Hypothalamus (tissue), 51 donors: Measurements from ENCODE around the gene FMO3.

Experiments used
- DNase-seq, 51 donors: peaks; one replicate each; lab custom pipeline; 2025; lab: John Stamatoyannopoulos, UW

FMO3 gene

DNA sequence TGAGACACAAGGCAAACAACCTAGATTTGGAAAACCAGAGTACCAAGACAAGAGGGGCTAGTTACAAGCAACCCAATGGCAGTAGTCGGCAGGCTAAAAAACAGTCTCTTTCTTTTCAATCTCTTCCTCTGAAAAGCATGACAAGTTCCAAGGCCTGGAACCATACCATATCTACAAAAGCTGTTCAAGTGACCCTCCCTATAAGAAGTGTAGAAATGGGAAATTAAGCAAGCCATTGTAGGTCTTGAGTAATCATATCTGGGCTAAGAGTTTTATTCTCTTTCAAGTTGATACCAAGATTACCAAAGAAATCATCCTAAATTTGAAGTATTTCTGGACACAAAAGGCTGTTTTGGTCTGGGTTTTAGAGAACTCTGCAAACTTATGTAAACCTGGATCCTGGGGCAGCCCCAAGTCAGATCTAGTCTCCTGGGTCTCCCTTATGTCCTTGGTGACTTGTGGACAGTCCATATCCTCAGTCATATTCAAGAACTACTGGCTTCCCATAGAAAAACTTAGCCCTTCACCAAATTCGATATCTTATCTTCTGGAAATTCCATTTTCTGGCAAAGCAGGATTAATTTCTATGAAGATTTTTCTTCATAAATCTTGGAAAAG is 24.7 kb downstream of the FMO3 start:
- no peak for DNase-seq

DNA sequence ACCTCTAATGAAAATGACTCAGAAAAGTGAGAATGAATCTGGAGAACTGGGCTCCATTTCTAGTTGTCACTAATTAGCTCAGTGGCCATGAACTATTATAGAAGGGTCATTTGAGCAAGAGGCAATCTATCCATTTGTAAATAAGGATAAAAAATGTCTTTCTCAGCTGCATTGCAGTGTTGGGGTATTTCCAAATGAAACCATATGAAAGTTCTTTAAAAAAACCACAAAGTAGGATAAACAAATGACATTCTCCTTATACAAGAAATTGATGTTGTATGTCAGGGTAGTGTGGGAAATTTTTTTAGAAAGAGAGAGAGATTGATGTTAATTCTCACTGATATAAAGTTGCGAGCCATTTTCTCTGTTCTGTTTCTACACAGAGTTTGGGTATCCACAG is 26.0 kb downstream of the FMO3 start:
- no peak for DNase-seq

DNA sequence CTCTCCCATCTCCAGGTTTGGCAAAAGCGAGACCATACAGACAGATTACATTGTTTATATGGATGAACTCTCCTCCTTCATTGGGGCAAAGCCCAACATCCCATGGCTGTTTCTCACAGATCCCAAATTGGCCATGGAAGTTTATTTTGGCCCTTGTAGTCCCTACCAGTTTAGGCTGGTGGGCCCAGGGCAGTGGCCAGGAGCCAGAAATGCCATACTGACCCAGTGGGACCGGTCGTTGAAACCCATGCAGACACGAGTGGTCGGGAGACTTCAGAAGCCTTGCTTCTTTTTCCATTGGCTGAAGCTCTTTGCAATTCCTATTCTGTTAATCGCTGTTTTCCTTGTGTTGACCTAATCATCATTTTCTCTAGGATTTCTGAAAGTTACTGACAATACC is 26.4 kb downstream of the FMO3 start:
- no peak for DNase-seq

- DNase-seq = no peak
Measured at GRCh38 chr1:171119648-171120047, 28.9 kb downstream of the FMO3 start.

DNA sequence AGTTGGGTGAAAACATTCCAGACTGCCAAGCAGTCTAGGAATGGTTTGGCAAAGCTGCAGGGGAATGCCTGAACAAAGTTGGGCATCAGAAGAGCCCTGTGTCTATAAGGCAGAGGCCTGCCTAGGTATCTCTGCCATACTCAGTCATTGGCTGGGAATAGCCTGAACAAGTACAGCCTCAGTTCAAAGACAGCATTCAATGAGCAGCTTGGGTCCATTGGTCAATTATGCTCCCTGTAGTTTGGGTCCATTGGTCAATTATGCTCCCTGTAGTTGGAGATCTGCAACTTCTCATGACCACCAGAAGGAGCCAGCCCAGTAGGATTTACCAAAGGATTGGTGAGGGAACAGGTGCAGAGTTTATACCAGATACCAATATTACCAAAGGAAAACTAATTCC is 31.6 kb downstream of the FMO3 start:
- DNase-seq = no peak

GRCh38 chr1:171122893-171123292 is 32.2 kb downstream of the FMO3 start:
- no peak for DNase-seq

DNA sequence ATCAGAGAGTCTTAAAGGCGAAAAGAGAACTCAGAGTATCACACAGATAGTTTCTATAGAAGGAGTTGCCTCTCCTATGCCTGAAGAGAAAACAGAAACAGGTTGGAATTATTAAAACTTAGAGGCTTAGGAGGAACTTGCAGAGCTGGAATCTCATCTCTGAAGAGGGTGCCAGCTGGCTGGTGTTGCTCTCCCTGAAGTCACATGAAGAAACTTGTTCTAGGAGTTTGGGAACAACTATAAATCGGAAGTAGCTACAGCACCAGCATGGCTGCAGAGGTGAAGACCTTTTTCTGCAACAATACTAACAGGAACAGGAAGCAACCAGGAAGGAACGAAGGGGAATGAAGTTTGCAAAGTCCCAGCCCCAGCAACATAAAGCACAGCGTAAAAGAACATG is 35.8 kb downstream of the FMO3 start:
- DNase-seq = no peak

GRCh38 chr1:171127099-171127498 is 36.4 kb downstream of the FMO3 start:
- no peak for DNase-seq

DNA sequence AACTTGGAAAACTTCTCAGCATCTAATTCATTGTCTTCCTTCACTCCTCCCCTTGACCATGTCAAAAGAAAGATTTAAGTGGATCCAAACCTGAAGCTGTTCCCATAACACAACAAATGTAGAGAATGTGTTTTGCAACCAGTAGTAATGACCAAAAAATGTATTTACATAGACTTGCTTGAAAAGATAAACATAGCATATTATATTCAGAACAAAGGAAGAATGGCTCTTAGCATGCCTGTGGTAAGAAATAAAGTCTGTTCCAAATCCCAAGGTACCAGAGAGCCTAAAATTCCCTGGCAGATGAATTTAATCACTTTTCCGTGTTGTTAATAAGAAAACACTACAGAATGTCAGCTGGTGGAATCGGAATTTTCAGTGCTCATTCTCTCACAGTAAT is 36.8 kb downstream of the FMO3 start:
- no peak for DNase-seq

- no peak for DNase-seq
Measured at GRCh38 chr1:171128463-171128862, 37.8 kb downstream of the FMO3 start.

- no peak for DNase-seq
Measured at GRCh38 chr1:171134204-171134923, 43.7 kb downstream of the FMO3 start.

- no peak for DNase-seq
Measured at GRCh38 chr1:171137580-171137979, 46.9 kb downstream of the FMO3 start.

DNA sequence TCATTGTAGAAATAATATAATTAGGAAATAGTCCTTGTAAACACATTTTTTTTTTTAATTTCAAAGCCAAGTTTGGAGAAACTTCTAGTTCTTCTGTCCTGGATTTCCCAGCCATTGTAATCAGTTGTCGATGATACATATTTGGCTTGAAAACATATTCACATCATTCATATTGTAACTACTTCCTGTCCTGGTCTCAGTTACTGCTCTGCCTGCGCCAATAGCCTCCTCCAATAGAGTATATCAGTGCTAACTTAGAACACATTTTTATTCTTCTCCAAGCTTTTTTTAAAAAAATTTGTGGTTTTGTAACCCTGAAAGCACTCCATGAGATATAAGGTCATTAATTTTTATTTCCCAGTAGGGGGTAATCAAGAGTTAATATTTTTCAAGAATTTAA is 48.3 kb downstream of the FMO3 start:
- DNase-seq = no peak

DNA sequence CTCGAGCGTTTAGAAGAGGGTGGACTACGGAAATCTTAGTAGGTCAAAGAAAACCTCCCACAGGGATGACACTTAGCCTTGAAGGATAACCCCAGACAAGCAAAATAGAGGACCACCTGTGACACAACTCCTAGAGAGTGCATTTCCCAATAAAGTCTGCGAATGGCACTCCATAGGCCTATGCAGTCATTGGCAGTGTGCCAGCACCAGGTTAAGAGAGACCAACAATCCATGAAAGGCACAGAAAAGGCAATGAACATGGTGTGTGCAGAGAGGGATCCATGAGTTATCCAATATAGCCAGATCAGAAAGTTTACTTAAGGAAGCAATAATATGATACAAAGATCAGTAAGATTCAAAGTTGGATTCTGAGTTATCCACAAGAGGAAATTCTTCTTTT is 49.2 kb downstream of the FMO3 start:
- no peak for DNase-seq

DNA sequence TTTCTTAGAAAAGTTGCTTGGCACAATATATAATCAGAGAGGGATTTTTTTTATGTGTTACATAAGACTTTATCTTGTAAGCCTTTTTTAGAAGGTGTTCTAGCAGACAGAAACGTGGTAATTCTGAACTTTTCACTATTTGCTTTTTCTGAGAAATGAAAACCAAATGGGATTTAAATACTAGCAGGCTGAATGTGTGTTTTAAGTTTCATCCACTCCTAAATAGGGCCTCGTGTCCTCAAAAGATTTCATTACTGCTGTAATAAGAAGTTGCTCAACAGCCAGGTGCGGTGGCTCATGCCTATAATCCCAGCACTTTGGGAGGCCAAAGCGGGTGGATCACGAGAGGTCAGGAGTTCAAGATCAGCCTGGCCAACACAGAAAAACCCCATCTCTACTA is 49.7 kb downstream of the FMO3 start:
- DNase-seq = no peak

GRCh38 chr1:171140956-171141687 is 50.4 kb downstream of the FMO3 start:
- DNase-seq = no peak

DNA sequence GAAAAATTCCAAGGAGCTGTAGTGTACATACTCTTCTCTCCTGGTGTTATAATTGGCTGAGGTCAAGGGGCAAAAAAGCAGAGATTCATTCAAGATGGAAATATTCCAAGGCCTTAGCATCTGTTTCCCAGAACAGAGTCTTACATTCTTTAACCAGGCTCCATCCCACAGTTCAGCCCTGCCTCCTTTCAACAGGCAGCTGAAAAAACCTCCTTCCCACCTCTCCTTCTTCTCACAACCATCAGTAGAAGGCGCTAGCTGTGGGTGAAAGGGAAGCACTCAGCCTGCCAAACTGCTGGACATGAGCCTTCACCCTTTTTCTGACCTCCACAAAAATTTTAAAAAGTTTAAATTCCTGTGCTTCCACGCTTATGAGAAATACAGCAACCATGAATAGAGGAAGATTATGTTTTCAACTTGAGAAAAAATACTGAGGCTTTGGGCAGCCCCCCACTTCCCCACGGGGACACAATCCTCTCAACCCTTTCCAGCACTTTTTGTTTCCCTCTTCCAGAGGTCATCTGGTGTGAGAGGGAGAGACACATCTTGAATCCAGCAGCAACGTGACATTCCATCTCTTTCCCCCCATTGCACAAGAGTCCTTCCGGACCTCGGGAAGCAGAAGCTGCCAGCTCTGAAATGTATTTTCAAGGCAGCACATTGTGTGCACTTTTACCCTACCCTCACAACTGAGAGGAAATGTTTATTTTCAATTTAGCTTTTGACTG is 51.1 kb downstream of the FMO3 start:
- DNase-seq = peak in 7 of 51 donors; percentile 9 to 55 (median 14)

- peak in 7 of 51 donors; percentile 2 to 55 (median 15) for DNase-seq
Measured at GRCh38 chr1:171142416-171143385, 52.0 kb downstream of the FMO3 start.

DNA sequence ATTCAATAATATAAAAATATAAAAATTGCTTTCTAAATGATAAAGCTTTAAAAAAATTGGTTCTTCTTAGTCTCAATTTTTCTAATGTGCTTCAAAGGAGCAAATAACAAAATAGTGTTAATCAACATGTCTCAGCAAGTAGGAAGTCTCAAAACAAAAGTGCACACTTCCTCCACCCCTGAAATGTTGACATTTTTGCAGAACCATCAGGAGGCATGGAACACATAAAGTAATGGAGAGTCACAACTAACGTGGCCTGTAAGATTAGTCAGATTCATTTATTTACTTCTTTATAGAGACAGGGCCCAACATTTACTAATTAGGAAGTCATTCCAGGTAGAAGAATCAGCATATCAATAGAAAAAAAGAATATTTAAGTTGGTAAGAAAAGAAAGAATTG is 59.5 kb downstream of the FMO3 start:
- DNase-seq = no peak

DNA sequence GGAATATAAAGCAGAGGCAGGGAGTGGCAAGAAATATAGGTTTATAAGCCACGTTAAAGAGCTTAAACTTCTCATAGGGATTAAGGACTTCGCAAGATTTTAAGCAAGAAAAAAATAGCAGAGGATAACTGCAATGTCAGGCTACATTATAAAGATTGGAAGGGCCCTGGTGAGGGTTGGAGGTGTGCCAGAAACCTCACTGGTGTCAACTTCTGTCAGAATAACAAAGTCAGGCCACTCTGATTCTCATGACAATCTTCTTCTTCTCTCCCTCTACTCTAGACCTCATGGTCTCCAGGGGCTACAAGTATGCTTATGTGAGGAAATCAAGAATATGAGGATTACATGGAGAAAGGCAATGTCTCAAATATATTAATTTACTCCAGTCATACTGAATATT is 61.8 kb downstream of the FMO3 start:
- DNase-seq = no peak
